Measurements from ENCODE around the gene FGD4.

The FGD4 gene

GRCh38 chr12:32606443-32606842, 207.1 kb downstream of the FGD4 start:
- DNase-seq (ENCODE audit: low read depth), result no peak

- no peak for DNase-seq (ENCODE audit: low read depth)
Observed at GRCh38 chr12:32609966-32610365, 210.6 kb downstream of the FGD4 start.

DNA sequence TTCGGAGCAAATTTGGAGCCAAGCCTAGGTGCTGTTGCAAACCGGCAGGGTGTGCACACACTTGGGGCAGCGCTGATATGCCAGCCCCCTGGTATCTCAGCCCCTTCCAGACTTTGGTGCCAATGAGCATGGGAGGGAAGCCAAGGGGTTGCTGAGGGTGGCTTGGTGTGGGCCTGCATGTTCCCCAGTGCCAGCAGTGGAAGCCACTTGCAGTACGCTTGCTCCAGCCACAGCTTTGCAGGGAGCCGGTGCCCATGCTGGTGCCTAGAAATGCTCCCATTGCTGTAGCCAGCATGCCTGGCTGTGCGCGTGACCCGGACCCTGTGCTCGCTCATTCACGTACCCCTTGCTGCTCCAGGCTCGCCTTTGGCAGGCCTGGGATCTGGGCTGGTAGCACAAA, 212.6 kb downstream of the FGD4 start:
- DNase-seq (ENCODE audit: low read depth), result no peak

DNA sequence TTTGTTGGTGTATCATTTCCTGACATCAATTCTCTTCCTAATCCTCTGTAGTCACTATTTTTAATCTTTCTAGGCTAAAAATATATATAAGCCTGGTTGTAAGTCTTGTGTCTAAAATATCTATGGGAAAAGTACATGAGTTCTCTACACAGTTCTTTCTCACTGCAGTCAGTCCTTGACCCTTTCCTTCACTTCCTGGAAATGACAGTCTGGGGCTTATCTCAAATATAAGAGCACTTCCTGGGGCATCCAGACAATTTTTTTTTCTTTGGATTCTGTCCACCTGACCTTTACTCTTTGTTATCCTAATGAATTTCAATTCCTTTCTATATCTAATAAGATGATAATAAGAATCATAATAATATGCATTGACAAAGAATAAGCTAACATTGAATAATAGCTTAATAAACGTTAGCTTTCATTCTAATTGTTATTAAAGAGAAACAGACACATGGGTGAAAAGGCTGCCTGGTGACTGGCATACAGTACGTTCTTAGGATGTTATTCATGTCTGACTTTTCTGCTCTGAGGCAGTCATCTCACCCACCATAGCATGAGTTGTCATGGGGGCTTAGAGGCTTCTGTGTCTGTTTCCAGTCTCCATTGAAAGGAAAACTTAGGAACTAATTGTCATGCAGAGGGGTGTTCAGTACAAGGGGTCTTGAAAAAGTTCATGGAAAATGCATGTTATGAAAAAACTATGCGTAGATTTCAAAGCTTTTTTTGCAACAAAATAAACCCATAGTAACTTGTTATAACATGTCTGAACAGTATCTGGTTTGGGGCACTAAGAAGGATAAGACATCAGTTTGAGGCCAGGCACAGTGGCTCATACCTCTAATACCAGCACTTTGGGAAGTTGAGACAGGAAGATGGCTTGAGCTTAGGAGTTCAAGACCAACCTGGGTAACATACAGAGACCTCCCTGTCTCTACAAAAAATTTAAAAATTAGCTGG, 213.6 kb downstream of the FGD4 start:
- no peak for DNase-seq (ENCODE audit: low read depth)

DNA sequence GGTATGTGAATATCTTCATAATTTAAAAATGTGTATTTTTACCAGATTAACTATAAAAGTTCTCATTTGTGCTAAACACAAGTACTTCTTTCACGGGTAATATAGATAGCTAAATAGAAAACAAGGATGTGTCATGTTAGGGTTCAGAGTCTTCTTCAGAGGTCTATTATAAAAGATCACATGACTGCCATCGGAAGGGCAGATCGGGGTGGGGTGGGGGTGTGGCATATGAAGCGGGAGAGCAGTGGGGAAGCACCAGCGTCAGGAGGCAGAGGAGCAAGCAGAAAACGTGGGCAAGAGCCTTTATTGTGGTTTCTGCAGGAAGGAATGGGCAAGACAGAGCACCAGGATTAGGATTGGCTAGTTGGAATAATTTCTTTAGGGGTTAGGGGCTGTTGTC, 216.1 kb downstream of the FGD4 start:
- DNase-seq (ENCODE audit: low read depth), result no peak

DNA sequence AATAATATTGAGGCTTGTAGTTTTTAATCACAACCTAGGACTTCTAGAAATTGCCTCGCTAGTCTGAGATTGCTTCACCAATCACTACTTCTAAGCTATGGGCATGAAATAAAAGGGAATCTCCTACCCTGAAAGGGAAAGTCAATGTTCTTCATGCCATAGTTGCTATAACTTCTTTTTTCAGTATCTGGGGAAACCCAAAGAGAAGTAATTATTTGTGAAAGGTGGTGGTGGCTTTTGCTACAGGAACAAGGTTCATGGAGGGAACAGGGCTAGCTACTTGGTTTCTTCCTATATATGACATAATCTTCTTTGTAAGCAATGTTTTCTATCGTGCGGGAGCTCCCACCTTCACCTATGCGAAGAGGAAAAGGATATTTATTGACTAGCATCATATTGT, 218.2 kb downstream of the FGD4 start:
- no peak for DNase-seq (ENCODE audit: low read depth)

DNA sequence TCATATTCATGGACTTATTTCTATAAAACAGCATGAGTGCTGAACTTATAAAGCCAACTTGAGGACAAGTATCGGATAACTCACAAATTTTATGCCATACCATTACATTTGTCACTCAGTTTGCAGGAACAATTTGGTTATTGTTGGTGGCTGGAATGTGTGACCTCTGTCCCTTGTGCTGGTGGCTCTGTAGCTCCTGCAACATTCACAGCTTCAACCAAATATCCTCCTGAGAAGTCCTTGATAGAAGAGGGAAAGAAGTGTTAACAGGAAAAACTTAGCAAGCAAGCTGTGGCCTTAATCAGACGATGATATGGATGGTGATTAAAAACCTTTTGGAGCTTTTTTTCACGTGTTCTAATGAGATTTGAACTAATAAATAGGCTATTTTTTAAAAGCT, 218.8 kb downstream of the FGD4 start:
- no peak for DNase-seq (ENCODE audit: low read depth)

DNA sequence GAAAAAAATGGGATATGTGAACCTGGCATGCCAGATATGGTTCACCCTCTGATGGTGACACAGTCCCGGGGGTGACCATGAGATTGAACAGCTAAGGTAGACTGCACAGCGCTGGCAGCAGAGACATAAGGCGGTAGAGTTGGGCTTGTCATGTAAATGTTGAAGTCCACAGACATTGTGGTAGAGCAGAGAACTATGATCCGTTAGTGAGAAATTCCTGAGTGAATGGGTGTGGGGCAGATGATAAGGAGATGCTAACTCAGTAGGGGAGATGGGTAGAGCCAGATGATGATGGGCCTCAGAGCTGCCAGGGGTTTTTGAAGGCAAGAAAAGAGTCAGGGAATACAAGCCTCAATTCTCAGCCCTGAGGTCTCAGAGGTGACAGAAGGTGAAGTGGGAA, 228.6 kb downstream of the FGD4 start:
- DNase-seq (ENCODE audit: low read depth), result no peak

- DNase-seq (ENCODE audit: low read depth), result no peak
Observed at GRCh38 chr12:32641287-32641901, 242.0 kb downstream of the FGD4 start.

DNA sequence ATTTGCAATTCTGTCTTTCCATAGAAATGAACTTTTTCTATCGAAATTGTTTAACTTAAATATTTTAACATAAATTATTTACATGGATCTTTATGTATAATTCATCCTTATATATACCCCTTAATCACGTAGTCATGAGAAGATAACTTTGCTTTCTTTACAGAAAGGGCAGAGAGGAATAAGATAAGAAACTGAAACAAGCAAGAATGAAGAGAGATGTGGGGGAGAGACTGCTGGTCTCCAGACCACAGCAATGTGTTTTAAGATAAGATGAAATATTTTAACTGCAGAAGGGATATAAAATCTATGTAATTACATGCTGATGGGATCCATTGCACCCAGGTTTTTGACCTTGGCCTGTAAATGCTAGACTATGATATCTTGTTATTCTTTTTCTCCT, 245.1 kb downstream of the FGD4 start:
- no peak for DNase-seq (ENCODE audit: low read depth)

- no peak for DNase-seq (ENCODE audit: low read depth)
Observed at GRCh38 chr12:32647275-32647674, 247.9 kb downstream of the FGD4 start.

DNA sequence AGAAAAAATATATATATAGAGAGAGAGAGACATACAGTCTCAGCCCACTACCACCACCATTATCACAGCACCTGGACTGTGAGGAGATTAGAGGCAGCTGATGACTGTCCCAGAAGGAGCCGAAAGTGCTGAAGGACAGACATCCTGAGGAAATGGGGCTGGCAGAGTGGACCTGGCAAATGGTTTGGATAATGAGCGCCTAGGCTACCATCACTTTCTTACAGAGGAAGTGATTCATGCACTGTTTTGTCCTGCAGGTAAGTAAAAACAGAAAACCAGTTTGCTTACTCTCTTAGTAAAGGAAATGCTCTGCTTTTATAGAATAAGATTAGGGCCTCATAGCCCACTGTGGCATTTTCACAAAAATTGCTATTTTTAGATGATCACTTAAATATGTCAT, 251.2 kb downstream of the FGD4 start:
- no peak for DNase-seq (ENCODE audit: low read depth)

GRCh38 chr12:32651151-32651955, 252.0 kb downstream of the FGD4 start:
- DNase-seq (ENCODE audit: low read depth), result no peak

- DNase-seq (ENCODE audit: low read depth), result no peak
Observed at GRCh38 chr12:32651956-32652210, 252.5 kb downstream of the FGD4 start.

DNA sequence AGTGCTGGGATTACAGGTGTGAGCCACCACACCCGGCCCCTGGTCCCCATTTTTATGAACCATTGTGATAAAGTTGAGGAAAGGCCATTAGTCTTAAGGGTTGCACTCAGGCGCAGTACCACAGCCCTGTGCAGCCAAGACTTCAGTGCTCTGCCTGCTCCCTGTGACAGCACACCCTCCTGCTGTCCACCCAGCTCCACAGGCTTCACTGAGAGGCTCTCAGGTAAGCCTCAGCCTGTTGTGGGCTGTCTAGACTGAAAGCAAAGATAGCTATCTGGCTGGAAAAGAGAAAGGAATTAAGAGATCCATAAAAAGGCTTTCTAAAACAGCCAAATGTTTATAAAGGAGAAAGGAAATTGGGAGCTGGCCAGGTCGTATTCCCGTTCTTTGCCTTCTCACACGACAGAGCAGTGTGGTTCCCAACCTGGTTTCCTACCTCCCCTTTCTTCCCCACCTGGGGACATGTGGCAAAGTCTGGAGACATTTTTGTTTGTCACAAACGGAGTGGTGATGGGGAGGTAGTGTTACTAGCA, 260.6 kb downstream of the FGD4 start:
- no peak for DNase-seq (ENCODE audit: low read depth)

DNA sequence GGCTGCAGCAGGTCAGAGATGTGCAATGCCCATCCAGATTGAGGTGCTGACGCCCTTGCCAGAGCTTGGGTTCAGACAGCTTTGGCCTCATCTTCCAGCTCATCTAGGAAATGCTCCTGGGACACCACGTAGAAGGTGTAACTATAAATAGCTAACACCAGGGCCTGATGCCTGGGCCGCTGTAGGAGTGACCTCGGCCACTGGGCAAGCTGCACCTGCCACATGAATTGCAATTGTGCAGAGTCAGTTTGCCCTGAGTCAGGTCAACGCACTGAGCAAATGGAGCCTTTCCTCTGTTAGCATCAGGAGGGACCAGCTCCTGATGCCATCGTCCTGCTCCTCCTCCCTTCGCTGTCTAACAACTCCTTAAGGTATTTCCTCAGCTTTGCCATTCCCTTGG, 262.3 kb downstream of the FGD4 start:
- DNase-seq (ENCODE audit: low read depth), result no peak

GRCh38 chr12:32662665-32663064, 263.3 kb downstream of the FGD4 start:
- no peak for DNase-seq (ENCODE audit: low read depth)

- DNase-seq (ENCODE audit: low read depth), result no peak
Observed at GRCh38 chr12:32666018-32666417, 266.7 kb downstream of the FGD4 start.

- DNase-seq (ENCODE audit: low read depth), result no peak
Observed at GRCh38 chr12:32669584-32669983, 270.2 kb downstream of the FGD4 start.

- no peak for DNase-seq (ENCODE audit: low read depth)
Observed at GRCh38 chr12:32671930-32672780, 272.8 kb downstream of the FGD4 start.

GRCh38 chr12:32679091-32679919, 279.9 kb downstream of the FGD4 start, which contains the start of gene DNM1L:
Gene DNM1L, plus strand, starts transcription at chr12:32679301. Its CDS starts 63 bp downstream, at chr12:32679364.
- DNase-seq (ENCODE audit: low read depth), result peak; percentile 90
